GM10248 (cell line): ENCODE measurements around the gene GAS5.
"Not testable (repeated sequence)": the region's sequence is repeated elsewhere in the genome, so short reads cannot be mapped to it uniquely, and the experiment has no call there.

Source experiments
- CTCF ChIA-PET: fragments of 300-600 bp; sonication (Branson Sonifier 250); formaldehyde crosslinking; extraction: SDS; loops from one replicate; lab custom pipeline; 2021; ENCODE audit warnings: antibody characterized with exemption; lab: Yijun Ruan, JAX
- POLR2A ChIA-PET: fragments of 350-650 bp; sonication (Branson Sonifier 250); formaldehyde crosslinking; extraction: SDS; loops from one replicate; lab custom pipeline; 2020; ENCODE audit warnings: antibody characterized with exemption; lab: Yijun Ruan, JAX
- DNase-seq: peaks from one replicate; pipeline ENCODE4 v3.0.0; 2012; ENCODE audit errors: extremely low spot score
- CTCF ChIP-seq: IDR thresholded peaks from 2 replicates; pipeline ENCODE4 v1.5.1; 2012; ENCODE audit warnings: mild to moderate bottlenecking, low read depth; ENCODE audit errors: extremely low read depth, missing control alignments, control extremely low read depth

GAS5 gene

GRCh38 chr1:173862769-173863223 is 5.0 kb downstream of the GAS5 start:
- DNase-seq: no peak
- ChIA-PET POLR2A (interaction anchor here (0.5 to 2.0 kb wide), 4 partner anchors 9 to 38 kb away, joined by 3 to 4 read pairs (median 4); partner anchors contain the start of genes CENPL and DARS2), CTCF (interaction anchor here (3.3 kb wide), 1 partner anchor 11 kb away, joined by 13 read pairs; no protein-coding TSS in a partner anchor)
- TF ChIP-seq CTCF: no peak

- DNase-seq, CTCF ChIA-PET: not testable (repeated sequence)
- POLR2A ChIA-PET: interaction anchor here (0.5 to 2.5 kb wide), 3 partner anchors 8 to 36 kb away, joined by 3 to 7 read pairs (median 4); no protein-coding TSS in a partner anchor
Observed at GRCh38 chr1:173862146-173862768, 5.5 kb downstream of the GAS5 start.

- CTCF ChIA-PET: interaction anchor here (1.5 to 1.6 kb wide), 2 partner anchors 10 to 17 kb away, joined by 4 to 7 read pairs; no protein-coding TSS in a partner anchor
- no peak for TF ChIP-seq CTCF
- POLR2A ChIA-PET: interaction anchor here (1.6 to 2.5 kb wide), 2 partner anchors 9 to 432 kb away, joined by 5 to 7 read pairs; no protein-coding TSS in a partner anchor
Observed at GRCh38 chr1:173861731-173862145, 6.1 kb downstream of the GAS5 start.

GRCh38 chr1:173860065-173860464 is 7.7 kb downstream of the GAS5 start:
- ChIA-PET CTCF (interaction anchor here (1.0 to 1.9 kb wide), 4 partner anchors 8 to 55 kb away, joined by 3 to 7 read pairs (median 4); no protein-coding TSS in a partner anchor), POLR2A (interaction anchor here (1.6 to 2.5 kb wide), 3 partner anchors 10 to 430 kb away, joined by 5 to 7 read pairs (median 5); no protein-coding TSS in a partner anchor)
- DNase-seq: no peak
- TF ChIP-seq CTCF: no peak

More at GRCh38 chr1:173861731-173862145, 6.1 kb downstream of the GAS5 start:
- DNase-seq: no peak

GRCh38 chr1:173859547-173859946 is 8.2 kb downstream of the GAS5 start:
- POLR2A ChIA-PET: interaction anchor here (1.7 to 2.5 kb wide), 2 partner anchors 11 to 22 kb away, joined by 5 to 7 read pairs; no protein-coding TSS in a partner anchor
- CTCF ChIA-PET: interaction anchor here (1.0 to 1.9 kb wide), 3 partner anchors 10 to 54 kb away, joined by 3 to 5 read pairs (median 3); no protein-coding TSS in a partner anchor

GRCh38 chr1:173857363-173857917 is 10.3 kb downstream of the GAS5 start:
- POLR2A ChIA-PET: interaction anchor here (0.5 to 2.6 kb wide), 3 partner anchors 8 to 12 kb away, joined by 4 to 11 read pairs (median 5); partner anchors contain the start of genes GAS5 and ZBTB37
- no peak for TF ChIP-seq CTCF
- CTCF ChIA-PET: no interaction called here
- no peak for DNase-seq

More at GRCh38 chr1:173859547-173859946, 8.2 kb downstream of the GAS5 start:
- DNase-seq: not testable (repeated sequence)

- POLR2A ChIA-PET: interaction anchor here (1.0 to 2.6 kb wide), 3 partner anchors 9 to 11 kb away, joined by 3 to 11 read pairs (median 4); partner anchors contain the start of genes GAS5 and ZBTB37
- TF ChIP-seq CTCF: no peak
- CTCF ChIA-PET: no interaction called here
- no peak for DNase-seq
Observed at GRCh38 chr1:173856903-173857302, 10.9 kb downstream of the GAS5 start.
